Lower leg skin (tissue), 4 donors: ENCODE data around the gene SH3RF2. TPM values are rescaled to one million over a fixed set of nuclear protein-coding genes. Genes with fewer than 3 reads are reported as not detected.

Experiments used
- DNase-seq, 2 donors: peaks; one replicate each; pipeline ENCODE4 v3.0.0-alpha.2; 2019; ENCODE audit warnings: low spot score in 2 of 2
- H3K4me3 ChIP-seq: fragments of 200-600 bp; sonication (generic); 2 replicates; pipeline ENCODE4 v1.5.1; 2017; ENCODE audit warnings: mild to moderate bottlenecking, low read depth; ENCODE audit not compliant: poor library complexity, severe bottlenecking
- POLR2A ChIP-seq, 2 donors: fragments of 450-650 bp; IDR thresholded peaks; one replicate each; pipeline ENCODE4 v1.6.1; 2016 to 2017; ENCODE audit warnings: antibody characterized with exemption in 2 of 2, mild to moderate bottlenecking in 1 of 2, moderate library complexity in 1 of 2
- WGBS, 2 donors: methylation state at CpG; one replicate each; pipeline ENCODE4 v1.1.5; 2018; 5-methylcytosine and 5-hydroxymethylcytosine counted together
- intact Hi-C: fragments of 100-400 bp; cut with DNase I; formaldehyde crosslinking; loops from one replicate; pipeline ENCODE4 v1.15.0; 2023; ENCODE audit warnings: low total_unique reads
- total RNA-seq, 4 donors: library from RNA; depleted of rRNA; stranded (reverse); fragments of >200 nt; gene quantifications; one replicate each; pipeline ENCODE4 v1.1.0, GENCODE V29; 2016
- TF ChIP-seq, protein P1 (sequence below), 3 donors: fragments of 450-650 bp; IDR thresholded peaks; one replicate each; pipeline ENCODE4 v1.5.1; 2016; ENCODE audit warnings: antibody characterized with exemption in 3 of 3, mild to moderate bottlenecking in 3 of 3, moderate library complexity in 2 of 3

Gene SH3RF2
- total RNA-seq, 4 donors from 2014 or later: 109 to 169 (median 121) TPM

DNA sequence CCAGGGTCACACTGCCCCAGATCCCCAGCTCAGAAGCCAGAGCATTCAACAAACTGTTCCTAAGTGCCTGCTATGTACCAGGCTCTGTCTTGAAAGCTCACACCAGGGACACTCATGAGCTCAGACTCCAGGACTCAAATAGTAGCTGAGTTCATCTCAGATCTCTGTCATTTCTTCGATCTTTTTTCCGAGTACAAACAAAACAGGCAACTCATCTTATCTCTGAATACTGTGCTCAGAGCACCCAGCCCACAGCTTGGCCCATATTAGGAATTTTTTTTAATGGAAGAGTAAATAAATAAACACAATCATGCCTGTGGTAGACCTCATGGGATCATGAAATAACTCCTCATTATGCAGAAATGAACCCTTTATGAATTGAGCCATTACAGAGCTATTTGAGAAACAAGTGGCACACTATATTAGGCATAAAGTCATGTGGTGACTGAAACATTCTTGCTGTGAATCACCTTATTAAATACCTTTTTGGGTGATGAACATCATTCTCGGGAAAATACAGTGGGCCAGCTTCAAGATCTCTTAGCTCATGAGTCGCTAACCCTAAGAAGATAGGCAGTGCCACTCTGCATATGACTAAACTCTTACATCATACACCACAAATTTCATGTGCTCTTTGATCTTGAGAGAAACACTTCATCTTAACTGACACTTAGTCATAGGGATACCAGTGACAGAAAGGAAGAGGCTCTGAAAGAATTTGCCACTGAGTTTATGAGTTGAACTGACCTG lies 9.9 kb downstream of the SH3RF2 start:
- DNase-seq: no peak
- no peak overlapping the region for H3K4me3 ChIP-seq
- TF ChIP-seq, protein P1, sequence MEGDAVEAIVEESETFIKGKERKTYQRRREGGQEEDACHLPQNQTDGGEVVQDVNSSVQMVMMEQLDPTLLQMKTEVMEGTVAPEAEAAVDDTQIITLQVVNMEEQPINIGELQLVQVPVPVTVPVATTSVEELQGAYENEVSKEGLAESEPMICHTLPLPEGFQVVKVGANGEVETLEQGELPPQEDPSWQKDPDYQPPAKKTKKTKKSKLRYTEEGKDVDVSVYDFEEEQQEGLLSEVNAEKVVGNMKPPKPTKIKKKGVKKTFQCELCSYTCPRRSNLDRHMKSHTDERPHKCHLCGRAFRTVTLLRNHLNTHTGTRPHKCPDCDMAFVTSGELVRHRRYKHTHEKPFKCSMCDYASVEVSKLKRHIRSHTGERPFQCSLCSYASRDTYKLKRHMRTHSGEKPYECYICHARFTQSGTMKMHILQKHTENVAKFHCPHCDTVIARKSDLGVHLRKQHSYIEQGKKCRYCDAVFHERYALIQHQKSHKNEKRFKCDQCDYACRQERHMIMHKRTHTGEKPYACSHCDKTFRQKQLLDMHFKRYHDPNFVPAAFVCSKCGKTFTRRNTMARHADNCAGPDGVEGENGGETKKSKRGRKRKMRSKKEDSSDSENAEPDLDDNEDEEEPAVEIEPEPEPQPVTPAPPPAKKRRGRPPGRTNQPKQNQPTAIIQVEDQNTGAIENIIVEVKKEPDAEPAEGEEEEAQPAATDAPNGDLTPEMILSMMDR (IDR thresholded peaks at IDR 0.05): no peak
- TF ChIP-seq POLR2A (IDR thresholded peaks at IDR 0.05): no peak
- 61 to 65% methylated on average over 4 of the region's 4 CpGs for whole genome bisulfite sequencing, 2 donors
- intact Hi-C loops: no loop called here

DNA sequence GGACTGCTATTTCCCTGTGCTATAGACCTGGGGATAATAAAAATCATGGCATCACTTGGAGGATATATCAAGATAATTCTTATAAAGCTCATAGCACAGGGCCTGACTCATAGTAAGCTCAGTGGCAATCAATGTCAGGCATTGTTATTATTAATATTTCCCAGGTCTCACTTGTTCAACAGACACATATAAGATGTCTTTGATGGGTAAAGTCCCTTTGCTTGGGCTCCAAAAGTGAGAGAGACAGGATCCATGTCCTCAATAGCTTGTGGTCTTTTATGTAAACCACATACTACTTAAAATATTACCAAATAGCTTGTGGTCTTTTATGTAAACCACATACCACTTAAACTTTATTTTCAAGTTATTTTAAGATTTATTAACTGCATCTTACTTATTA lies 11.2 kb downstream of the SH3RF2 start:
- no peak overlapping the region for H3K4me3 ChIP-seq
- intact Hi-C loops: no loop called here

DNA sequence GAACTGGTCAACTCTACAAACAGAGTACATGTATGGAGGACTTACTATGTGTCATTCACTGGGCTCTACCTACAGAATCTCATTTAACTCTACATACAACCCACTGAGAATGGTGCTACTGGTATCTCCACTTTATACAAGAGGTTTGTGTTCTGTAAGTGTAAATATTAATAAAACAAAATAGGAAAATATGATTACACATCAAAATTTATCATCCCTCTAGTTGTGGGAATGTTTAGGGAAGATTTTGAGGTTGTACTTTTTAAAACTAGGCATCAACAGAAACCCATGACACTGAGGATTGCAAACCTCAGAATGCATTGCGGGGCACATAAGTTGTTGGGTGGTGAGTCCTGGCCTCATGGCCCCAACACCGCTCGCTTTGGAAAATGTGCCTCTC lies 11.7 kb downstream of the SH3RF2 start:
- H3K4me3 ChIP-seq: no peak overlapping the region
- WGBS, 2 donors: 93 to 96% methylated on average over 3 of the region's 3 CpGs
- no peak for DNase-seq
- intact Hi-C loops: no loop called here
- TF ChIP-seq, protein P1 (IDR thresholded peaks at IDR 0.05): no peak
- no peak for TF ChIP-seq POLR2A (IDR thresholded peaks at IDR 0.05)

More for the DNA sequence above, 11.2 kb downstream of the SH3RF2 start:
- no peak for DNase-seq
- TF ChIP-seq, protein P1 (IDR thresholded peaks at IDR 0.05): no peak
- TF ChIP-seq POLR2A (IDR thresholded peaks at IDR 0.05): no peak

DNA sequence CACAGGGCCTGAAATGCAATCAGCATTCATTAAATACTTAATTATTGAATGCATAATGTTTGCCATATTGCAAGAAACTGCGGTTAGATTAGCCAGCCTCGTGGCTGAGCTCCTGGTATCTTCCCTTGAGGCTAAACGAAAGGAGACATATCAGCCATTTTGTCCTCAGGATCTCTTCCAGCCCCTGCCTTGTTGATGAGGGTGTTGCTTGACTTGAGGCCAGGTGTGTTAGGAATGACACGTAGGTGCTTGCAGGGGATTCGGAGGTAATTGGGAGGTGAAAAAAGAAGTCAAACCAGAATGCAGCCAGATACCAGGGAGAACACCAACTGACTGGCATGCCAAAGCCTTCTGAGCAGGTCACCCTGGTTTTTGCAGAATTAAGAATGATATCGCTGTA lies 12.5 kb downstream of the SH3RF2 start:
- WGBS, 2 donors: 40 to 55% methylated on average over 6 of the region's 6 CpGs
- intact Hi-C loops: no loop called here

DNA sequence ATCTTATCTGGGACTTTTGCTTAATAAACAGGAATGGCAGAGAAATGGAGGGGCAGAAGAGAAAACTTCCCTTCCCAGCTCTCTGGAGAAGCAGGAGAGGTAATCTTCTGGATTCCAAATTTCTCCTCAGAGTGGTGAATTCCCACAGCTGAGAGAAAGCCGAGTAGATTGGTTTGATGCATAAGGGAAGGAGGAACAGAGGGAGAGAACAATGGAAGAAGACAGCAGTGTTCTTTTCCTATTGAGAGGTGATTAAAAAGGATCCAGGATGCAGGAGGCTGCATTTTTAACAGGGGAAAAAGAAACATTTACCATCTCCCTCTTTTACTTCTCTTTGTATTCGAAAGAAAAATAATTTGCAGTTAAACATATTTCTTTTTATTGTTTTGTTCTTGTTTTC lies 13.1 kb downstream of the SH3RF2 start:
- intact Hi-C loops: no loop called here
- TF ChIP-seq POLR2A (IDR thresholded peaks at IDR 0.05): no peak
- TF ChIP-seq, protein P1 (IDR thresholded peaks at IDR 0.05): no peak
- 43 to 44% methylated on average over 2 of the region's 2 CpGs for WGBS, 2 donors
- H3K4me3 ChIP-seq: no peak overlapping the region
- no peak for DNase-seq

More for the DNA sequence above, 12.5 kb downstream of the SH3RF2 start:
- TF ChIP-seq, protein P1 (IDR thresholded peaks at IDR 0.05): no peak
- no peak for TF ChIP-seq POLR2A (IDR thresholded peaks at IDR 0.05)
- no peak overlapping the region for H3K4me3 ChIP-seq
- peak in 1 of 2 donors; percentile 66 for DNase-seq

DNA sequence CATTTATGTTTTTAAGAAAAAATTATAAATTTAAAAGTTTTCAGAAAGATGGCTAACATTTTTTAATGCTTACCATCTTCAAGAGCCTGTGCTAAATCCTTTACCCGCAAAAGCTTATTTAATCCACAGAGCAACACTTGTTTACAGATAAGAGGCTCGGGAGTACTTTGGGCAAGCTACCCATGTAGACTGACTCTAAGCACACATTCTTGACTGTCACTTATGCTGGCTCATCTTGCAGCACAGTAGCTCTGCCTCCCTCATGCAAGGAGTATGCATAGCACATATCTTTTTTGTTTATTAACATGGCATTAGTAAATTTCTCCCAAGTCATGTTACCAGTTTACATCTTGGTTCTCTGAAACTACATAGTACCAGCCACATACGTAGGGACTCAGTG lies 14.7 kb downstream of the SH3RF2 start:
- no peak for DNase-seq
- 64 to 70% methylated on average over 3 of the region's 3 CpGs for WGBS, 2 donors
- no peak for TF ChIP-seq POLR2A (IDR thresholded peaks at IDR 0.05)
- TF ChIP-seq, protein P1 (IDR thresholded peaks at IDR 0.05): no peak
- intact Hi-C loops: no loop called here
- H3K4me3 ChIP-seq: no peak overlapping the region
